ENCODE results near the gene FAM50A. TPM values are rescaled to one million over a fixed set of nuclear protein-coding genes. Genes with fewer than 3 reads are reported as not detected.
A peak's percentile ranks its signal among the peaks of the same experiment; 100 is the strongest.

Gene FAM50A
- total RNA-seq, 1 experiment from 2014 or later: 53.8 TPM

DNA sequence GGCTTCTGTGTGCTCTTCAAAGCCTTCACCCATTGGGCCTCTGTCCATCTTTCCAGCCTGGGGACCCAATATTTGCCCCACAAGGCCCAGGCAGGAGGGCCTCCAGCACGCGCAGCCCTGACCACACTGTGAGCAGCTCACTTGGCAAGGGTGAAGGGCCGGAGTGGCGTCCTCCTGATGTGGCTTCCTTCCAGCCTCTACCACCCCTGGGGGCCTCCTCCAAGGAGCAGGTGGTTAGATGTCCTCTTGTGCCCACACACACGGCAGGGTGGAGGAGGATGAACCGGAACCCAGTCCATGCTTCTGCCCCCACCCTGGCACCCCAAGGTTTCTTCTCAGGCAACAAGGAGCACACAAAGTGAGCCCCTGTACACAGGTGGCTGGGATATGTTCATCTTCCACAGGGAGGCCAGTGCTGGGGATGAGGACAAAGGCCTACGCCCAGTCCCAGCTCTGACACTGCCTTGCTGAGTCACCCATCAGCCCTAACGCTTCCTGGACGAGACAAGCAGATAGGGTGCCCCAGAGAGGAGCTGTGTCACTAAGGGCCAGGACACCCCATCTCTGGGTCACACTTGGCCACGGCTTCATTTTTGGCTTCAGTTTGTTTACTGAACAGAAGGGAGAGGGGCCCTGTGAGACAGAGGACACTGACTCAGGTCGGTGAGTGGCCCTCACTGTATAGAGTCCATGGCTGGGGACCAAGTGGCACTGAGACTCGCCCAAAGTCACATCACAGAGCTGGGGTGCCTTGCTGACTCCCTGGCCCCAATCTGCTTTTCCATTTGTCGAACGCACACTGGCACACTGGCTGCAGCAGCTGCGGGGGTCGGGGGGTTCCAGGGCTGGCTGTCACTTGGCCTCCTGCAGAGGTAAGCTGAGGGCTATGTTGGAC, 40.6 kb downstream of the FAM50A start:
- peak overlapping the region; percentile 96 for H3K4me2 ChIP-seq (ENCODE audit: low read length)

DNA sequence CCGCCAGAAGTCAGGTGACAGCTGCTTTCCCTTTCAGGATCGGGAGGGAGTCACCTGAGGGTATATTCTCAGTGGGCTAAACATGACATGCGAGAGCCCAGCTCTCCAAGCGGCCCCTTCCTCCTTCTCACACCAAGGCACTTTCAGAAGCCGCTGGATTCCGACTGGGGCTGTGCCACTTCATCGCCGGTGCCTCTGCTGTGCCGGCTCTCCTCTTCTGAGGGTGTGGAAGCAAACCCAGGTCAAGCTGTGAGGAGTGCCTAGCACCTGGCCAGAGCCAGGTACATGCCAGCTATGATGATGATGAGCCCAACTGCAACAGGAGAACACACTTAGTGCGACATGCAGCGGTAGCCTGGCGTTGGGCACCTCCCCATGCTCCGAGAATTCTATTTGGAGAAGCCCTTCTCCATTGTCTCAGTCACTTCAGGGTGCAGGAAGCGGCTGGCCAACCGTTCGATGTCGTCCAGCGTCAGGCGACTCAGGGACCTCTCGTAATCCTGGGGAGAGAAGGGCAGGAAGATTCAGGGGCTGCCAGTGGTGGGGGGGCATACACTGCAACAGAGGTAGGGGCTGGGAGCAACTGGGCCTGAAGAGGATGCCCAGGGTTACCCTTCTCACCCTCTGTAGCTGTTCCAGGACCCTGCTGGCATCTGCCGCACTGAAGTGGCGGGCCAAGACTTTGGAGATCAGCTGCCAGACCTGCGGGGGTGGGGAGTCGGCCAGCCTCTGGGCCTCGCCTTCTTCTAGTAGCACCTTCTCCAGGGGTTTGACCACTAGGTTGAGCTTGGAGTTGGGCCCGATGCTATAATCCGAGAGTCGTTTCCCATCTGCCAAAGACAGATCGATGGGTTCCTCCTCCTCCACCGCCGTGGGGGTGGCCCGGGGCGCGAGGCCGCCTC, 41.5 kb downstream of the FAM50A start:
- H3K9me3 ChIP-seq (ENCODE audit: low read length): no peaks in the 10 kb centered on the region
- no peaks in the 10 kb centered on the region for H4K20me1 ChIP-seq (ENCODE audit: low read length)
- ChIA-PET POLR2A (ENCODE audit: unreplicated experiment) (no interaction called here), CTCF (no interaction called here)
- peak overlapping the region; percentile 83 for H3K9ac ChIP-seq (ENCODE audit: low read length)
- no peaks in the 10 kb centered on the region for H3F3A ChIP-seq (ENCODE audit: low read length, unreplicated experiment)
- intact Hi-C loops (cut with micrococcal nuclease): no loop called here
- peak overlapping the region; percentile 73; the same call in 1 of the 2 replicates for H2AFZ ChIP-seq (ENCODE audit: low read length)
- H3K27me3 ChIP-seq (ENCODE audit: low read length): no peaks in the 10 kb centered on the region
- no peaks in the 10 kb centered on the region for H3K9me2 ChIP-seq (replicated peaks; ENCODE audit: low read length)
- TF ChIP-seq CTCF (conservative IDR thresholded peaks at IDR 0.05; ENCODE audit: low read depth, low read length): no peak
- H3K79me2 ChIP-seq (ENCODE audit: low read length): peaks cover 52% of the 10 kb centered on the region
- H3K4me3 ChIP-seq (ENCODE audit: low read length): peak overlapping the region; percentile 83
- BruUV-seq (replicated peaks): TSS peak; percentile 5
- DNase-seq (peak; percentile 9), ATAC-seq (no peak)
- H3K36me3 ChIP-seq (ENCODE audit: low read depth, low read length): peaks cover 15% of the 10 kb centered on the region
- no peak overlapping the region; the same call in 1 of the 2 replicates for H3K27ac ChIP-seq (ENCODE audit: low read length)
- peaks cover 34% of the 10 kb centered on the region for H3K4me1 ChIP-seq (ENCODE audit: insufficient read depth, low read length)
- peak overlapping the region; percentile 96 for H3K4me2 ChIP-seq (ENCODE audit: low read length)

More for the DNA sequence above, 40.6 kb downstream of the FAM50A start:
- peak; percentile 36; the same call in 1 of the 2 replicates for ATAC-seq
- ChIA-PET CTCF (no interaction called here), POLR2A (ENCODE audit: unreplicated experiment) (no interaction called here)
- H3K36me3 ChIP-seq (ENCODE audit: low read depth, low read length): peaks cover 15% of the 10 kb centered on the region
- intact Hi-C loops (cut with micrococcal nuclease): no loop called here
- no peaks in the 10 kb centered on the region for H4K20me1 ChIP-seq (ENCODE audit: low read length)
- TF ChIP-seq EZH2phosphoT487 (IDR thresholded peaks at IDR 0.05; ENCODE audit: borderline replicate concordance, low read length): no peak
- TF ChIP-seq CTCF (conservative IDR thresholded peaks at IDR 0.05; ENCODE audit: low read depth, low read length): no peak
- no peak for TF ChIP-seq EZH2 (IDR thresholded peaks at IDR 0.05; ENCODE audit: low read length, unreplicated experiment)
- H3K79me2 ChIP-seq (ENCODE audit: low read length): peaks cover 45% of the 10 kb centered on the region
- BruUV-seq (replicated peaks): no TSS peak
- H2AFZ ChIP-seq (ENCODE audit: low read length): no peak overlapping the region
- H3F3A ChIP-seq (ENCODE audit: low read length, unreplicated experiment): no peaks in the 10 kb centered on the region
- peak; percentile 34 for DNase-seq
- H3K27ac ChIP-seq (ENCODE audit: low read length): no peak overlapping the region
- H3K9ac ChIP-seq (ENCODE audit: low read length): no peak overlapping the region
- no peaks in the 10 kb centered on the region for H3K9me2 ChIP-seq (replicated peaks; ENCODE audit: low read length)
- H3K9me3 ChIP-seq (ENCODE audit: low read length): no peaks in the 10 kb centered on the region
- H3K4me1 ChIP-seq (ENCODE audit: insufficient read depth, low read length): peaks cover 30% of the 10 kb centered on the region
- peak overlapping the region; percentile 83 for H3K4me3 ChIP-seq (ENCODE audit: low read length)
- H3K27me3 ChIP-seq (ENCODE audit: low read length): no peaks in the 10 kb centered on the region

All from PC-3 (cell line).